H1 (cell line): Measurements from ENCODE around the gene FOXK1. TPM values are rescaled to one million over a fixed set of nuclear protein-coding genes. Genes with fewer than 3 reads are reported as not detected.

ENCODE experiments used
- CTCF ChIA-PET: fragments of 300-600 bp; sonication (Branson Sonifier 250); formaldehyde crosslinking; loops from one replicate; lab custom pipeline; 2021; ENCODE audit not compliant: partially characterized antibody; lab: Charles Lee
- POLR2A ChIA-PET: fragments of 300-600 bp; sonication (Branson Sonifier 250); formaldehyde crosslinking; loops from one replicate; lab custom pipeline; 2021; ENCODE audit warnings: inconsistent platforms; ENCODE audit not compliant: partially characterized antibody; lab: Charles Lee
- DNase-seq, 2 experiments: peaks; one replicate each; pipeline versions ENCODE4 v3.0.0 to v3.0.0-alpha.2; 2010 to 2022; ENCODE audit warnings: low spot score in 2 of 2, low read depth in 1 of 2, mixed read lengths in 1 of 2
- FAIRE-seq: peaks from 2 replicates; lab custom pipeline; 2011; peaks lifted over from hg19 to GRCh38; lab: Jason Lieb, UNC
- H2AFZ ChIP-seq: 2 replicates; pipeline ENCODE4 v1.8.1; 2012; ENCODE audit warnings: low read length, inconsistent platforms
- H2AK5ac ChIP-seq: 2 replicates; pipeline ENCODE4 v1.6.1; 2013; ENCODE audit warnings: low read depth, low read length
- H2BK120ac ChIP-seq: replicated peaks from 2 replicates; pipeline ENCODE3; 2013; ENCODE audit warnings: low read depth, low read length, inconsistent platforms
- H2BK12ac ChIP-seq: 2 replicates; pipeline ENCODE4 v1.6.1; 2013; ENCODE audit warnings: low read depth, low read length
- H2BK15ac ChIP-seq: 2 replicates; pipeline ENCODE4 v1.6.1; 2013; ENCODE audit warnings: low read length
- H2BK20ac ChIP-seq: 2 replicates; pipeline ENCODE4 v1.6.1; 2013; ENCODE audit warnings: low read length
- H2BK5ac ChIP-seq: 2 replicates; pipeline ENCODE4 v1.6.1; 2013; ENCODE audit warnings: low read depth, low read length
- H3K14ac ChIP-seq: 2 replicates; pipeline ENCODE4 v1.6.1; 2013; ENCODE audit warnings: inconsistent platforms; ENCODE audit not compliant: insufficient read length
- H3K18ac ChIP-seq: 2 replicates; pipeline ENCODE4 v1.6.1; 2013; ENCODE audit warnings: low read length; ENCODE audit errors: extremely low read depth
- H3K23ac ChIP-seq: 2 replicates; pipeline ENCODE4 v1.6.1; 2013; ENCODE audit warnings: inconsistent platforms; ENCODE audit not compliant: insufficient read length
- H3K23me2 ChIP-seq: 2 replicates; pipeline ENCODE4 v1.6.1; 2013; ENCODE audit warnings: low read depth, low read length
- H3K27ac ChIP-seq: 2 replicates; pipeline ENCODE4 v1.6.1; 2011; ENCODE audit warnings: low read depth, low read length, inconsistent platforms
- H3K27me3 ChIP-seq, 4 experiments: replicated peaks in 1 of 4; 1 replicate in 1 of 4; 2 replicates in 3 of 4; pipeline versions ENCODE4 v1.6.1 to v1.8.1; 2011 to 2013; ENCODE audit warnings: low read length in 3 of 4, mild to moderate bottlenecking in 3 of 4, inconsistent platforms in 2 of 4, mixed read lengths in 2 of 4, moderate library complexity in 1 of 4; ENCODE audit not compliant: control insufficient read depth in 3 of 4, insufficient read depth in 3 of 4; ENCODE audit errors: extremely low read depth in 1 of 4
- H3K36me3 ChIP-seq, 4 experiments: 2 replicates each; pipeline versions ENCODE4 v1.6.1 to v1.8.1; 2011 to 2013; ENCODE audit warnings: mild to moderate bottlenecking in 4 of 4, low read length in 3 of 4, moderate library complexity in 2 of 4, control low read depth in 1 of 4, inconsistent platforms in 1 of 4; ENCODE audit not compliant: insufficient read depth in 4 of 4, control insufficient read depth in 2 of 4
- H3K4ac ChIP-seq: replicated peaks from 2 replicates; pipeline ENCODE3; 2013; ENCODE audit warnings: low read length, low read depth, mixed read lengths, inconsistent platforms; ENCODE audit not compliant: insufficient read length
- H3K4me1 ChIP-seq, 4 experiments: replicated peaks in 1 of 4; 1 replicate in 1 of 4; 2 replicates in 3 of 4; pipeline versions ENCODE4 v1.6.1 to v1.8.1; 2011 to 2013; ENCODE audit warnings: low read length in 3 of 4, inconsistent platforms in 2 of 4, mixed read lengths in 1 of 4; ENCODE audit not compliant: insufficient read depth in 4 of 4, control insufficient read depth in 3 of 4
- H3K4me2 ChIP-seq, 2 experiments: 2 replicates each; pipeline versions ENCODE4 v1.6.1 to v1.8.1; 2011 to 2013; ENCODE audit warnings: low read depth in 2 of 2, low read length in 2 of 2, control low read depth in 1 of 2, inconsistent platforms in 1 of 2, mild to moderate bottlenecking in 1 of 2; ENCODE audit not compliant: insufficient read depth in 1 of 2
- H3K4me3 ChIP-seq, 4 experiments: fragments of 200-600, 300-600 bp in 1 of 4; sonication (generic), shearing (Covaris generic), sonication (Bioruptor Twin) in 1 of 4; 2 replicates each; pipeline versions ENCODE4 v1.5.1 to v1.8.1; 2011 to 2016; ENCODE audit warnings: low read length in 4 of 4, low read depth in 3 of 4, control low read depth in 2 of 4, inconsistent platforms in 2 of 4, mild to moderate bottlenecking in 2 of 4, mixed read lengths in 1 of 4, moderate library complexity in 1 of 4; ENCODE audit not compliant: insufficient read depth in 2 of 4; ENCODE audit errors: extremely low read depth in 1 of 4
- H3K56ac ChIP-seq: replicated peaks from 2 replicates; pipeline ENCODE3; 2013; ENCODE audit warnings: low read depth, mild to moderate bottlenecking, mixed read lengths, low read length, inconsistent platforms; ENCODE audit not compliant: insufficient read length
- H3K79me1 ChIP-seq: 2 replicates; pipeline ENCODE4 v1.6.1; 2013; ENCODE audit warnings: low read depth, low read length, control low read depth
- H3K79me2 ChIP-seq, 2 experiments: 2 replicates each; pipeline versions ENCODE4 v1.6.1 to v1.8.1; 2012 to 2013; ENCODE audit warnings: low read length in 2 of 2, mild to moderate bottlenecking in 2 of 2, inconsistent platforms in 1 of 2; ENCODE audit not compliant: insufficient read depth in 2 of 2, control insufficient read depth in 1 of 2
- H3K9ac ChIP-seq, 4 experiments: replicated peaks in 1 of 4; 1 replicate in 1 of 4; 2 replicates in 3 of 4; pipeline versions ENCODE4 v1.6.1 to v1.8.1; 2011 to 2013; ENCODE audit warnings: low read depth in 3 of 4, low read length in 3 of 4, control low read depth in 2 of 4, mild to moderate bottlenecking in 2 of 4, moderate library complexity in 2 of 4, inconsistent platforms in 1 of 4; ENCODE audit errors: extremely low read depth in 1 of 4
- H3K9me3 ChIP-seq, 2 experiments: 2 replicates each; pipeline versions ENCODE4 v1.6.1 to v1.8.1; 2012 to 2013; ENCODE audit warnings: mild to moderate bottlenecking in 2 of 2, moderate library complexity in 2 of 2, control low read depth in 1 of 2, inconsistent platforms in 1 of 2, low read depth in 1 of 2, low read length in 1 of 2, mixed read lengths in 1 of 2; ENCODE audit not compliant: insufficient read depth in 2 of 2
- H4K20me1 ChIP-seq, 2 experiments: replicated peaks in 1 of 2; 2 replicates each; pipeline versions ENCODE3 to v1.8.1; 2011 to 2013; ENCODE audit warnings: inconsistent platforms in 2 of 2, low read length in 2 of 2, mild to moderate bottlenecking in 1 of 2; ENCODE audit not compliant: insufficient read depth in 2 of 2, control insufficient read depth in 1 of 2
- H4K5ac ChIP-seq: 2 replicates; pipeline ENCODE4 v1.6.1; 2013; ENCODE audit warnings: low read length, low read depth, mixed read lengths, inconsistent platforms; ENCODE audit not compliant: insufficient read length
- H4K8ac ChIP-seq: 2 replicates; pipeline ENCODE4 v1.8.0; 2013; ENCODE audit warnings: mild to moderate bottlenecking, moderate library complexity, low read length, inconsistent platforms; ENCODE audit not compliant: insufficient read depth; ENCODE audit errors: extremely low read depth
- H4K91ac ChIP-seq: replicated peaks from 2 replicates; pipeline ENCODE3; 2013; ENCODE audit warnings: low read length, mixed read lengths, inconsistent platforms; ENCODE audit not compliant: insufficient read length
- CEBPB ChIP-seq: IDR thresholded peaks from 2 replicates; pipeline ENCODE4 v1.6.1; 2012; ENCODE audit warnings: low read depth, low read length
- KDM4A ChIP-seq: IDR thresholded peaks from one replicate; pipeline ENCODE4 v1.7.1; 2012; ENCODE audit warnings: low read depth, mild to moderate bottlenecking, moderate library complexity, low read length, inconsistent platforms; ENCODE audit not compliant: severe bottlenecking
- MAFK ChIP-seq: IDR thresholded peaks from 2 replicates; pipeline ENCODE4 v1.6.1; 2012; ENCODE audit warnings: low read depth, mild to moderate bottlenecking, improper control_type of control experiment, low read length
- RNF2 ChIP-seq: fragments of 200-900, 300-1000 bp; sonication (generic); IDR thresholded peaks from 2 replicates; pipeline ENCODE4 v1.7.1; 2016; ENCODE audit warnings: borderline replicate concordance, low read depth, mild to moderate bottlenecking, antibody characterized with exemption, low read length; ENCODE audit not compliant: poor library complexity, severe bottlenecking; ENCODE audit errors: missing control alignments
- RXRA ChIP-seq: IDR thresholded peaks from 2 replicates; pipeline ENCODE4 v1.6.1; 2011; ENCODE audit warnings: low read depth, mild to moderate bottlenecking, low read length, moderate library complexity; ENCODE audit not compliant: insufficient read depth
- SAP30 ChIP-seq: fragments of 300-600 bp; sonication (generic); IDR thresholded peaks from 2 replicates; pipeline ENCODE4 v1.7.1; 2012; ENCODE audit warnings: low read length, moderate library complexity, mild to moderate bottlenecking, inconsistent platforms; ENCODE audit not compliant: insufficient read depth, insufficient replicate concordance
- SIRT6 ChIP-seq: IDR thresholded peaks from one replicate; pipeline ENCODE4 v1.7.1; 2012; ENCODE audit warnings: low read length, inconsistent platforms
- SIX5 ChIP-seq: IDR thresholded peaks from 2 replicates; pipeline ENCODE4 v1.6.1; 2011; ENCODE audit warnings: mild to moderate bottlenecking, low read depth, low read length
- SP4 ChIP-seq: IDR thresholded peaks from 2 replicates; pipeline ENCODE4 v1.6.1; 2012; ENCODE audit warnings: low read length, inconsistent platforms
- TBP ChIP-seq: IDR thresholded peaks from 2 replicates; pipeline ENCODE4 v1.6.1; 2011; ENCODE audit warnings: low read depth, low read length, improper control_type of control experiment
- WGBS, 2 experiments: shearing (Covaris generic) in 1 of 2; methylation state at CpG; one replicate each; pipeline versions ENCODE4 v1.1.6 to v1.1.7; 2013 to 2015; ENCODE audit warnings: low lambda C conversion rate in 2 of 2, mixed read lengths in 2 of 2, inconsistent platforms in 1 of 2, low coverage in 1 of 2, missing lambda C conversion rate in 1 of 2; ENCODE audit not compliant: insufficient replicate concordance in 2 of 2, insufficient coverage in 1 of 2, insufficient read length in 1 of 2; ENCODE audit errors: extremely low coverage in 1 of 2, missing lambda C conversion rate in 1 of 2; 5-methylcytosine and 5-hydroxymethylcytosine counted together
- polyA plus RNA-seq, 7 experiments: library from polyadenylated mRNA; depleted of rRNA in 3 of 7; stranded (reverse) in 5 of 7; unstranded in 2 of 7; fragments of >200 nt in 5 of 7; fragments of 200-250 nt in 2 of 7; gene quantifications; 1 replicate in 5 of 7; 2 replicates in 1 of 7; 4 replicates in 1 of 7; pipeline versions ENCODE4 v1.2.1 to v1.2.3, GENCODE V29; 2011 to 2013; ENCODE audit warnings: missing spikeins in 2 of 7, mixed read lengths in 2 of 7
- total RNA-seq: library from RNA; stranded (reverse); fragmentation: NEBNext Ultra II Directional; extraction: Animal tissue kit (Norgen Biotek cat#: 25700); gene quantifications from 2 replicates; pipeline ENCODE4 v1.2.1, GENCODE V29; 2021
- TF ChIP-seq, protein P1 (sequence below): IDR thresholded peaks from 2 replicates; pipeline ENCODE4 v1.6.1; 2012; ENCODE audit warnings: inconsistent platforms

FOXK1 gene
- total and polyA plus RNA-seq, 2 of the 8 experiments (the other 6 are each of a cell fraction or from before 2014, with no cell fraction given) = 2.0 to 8.5 TPM

DNA sequence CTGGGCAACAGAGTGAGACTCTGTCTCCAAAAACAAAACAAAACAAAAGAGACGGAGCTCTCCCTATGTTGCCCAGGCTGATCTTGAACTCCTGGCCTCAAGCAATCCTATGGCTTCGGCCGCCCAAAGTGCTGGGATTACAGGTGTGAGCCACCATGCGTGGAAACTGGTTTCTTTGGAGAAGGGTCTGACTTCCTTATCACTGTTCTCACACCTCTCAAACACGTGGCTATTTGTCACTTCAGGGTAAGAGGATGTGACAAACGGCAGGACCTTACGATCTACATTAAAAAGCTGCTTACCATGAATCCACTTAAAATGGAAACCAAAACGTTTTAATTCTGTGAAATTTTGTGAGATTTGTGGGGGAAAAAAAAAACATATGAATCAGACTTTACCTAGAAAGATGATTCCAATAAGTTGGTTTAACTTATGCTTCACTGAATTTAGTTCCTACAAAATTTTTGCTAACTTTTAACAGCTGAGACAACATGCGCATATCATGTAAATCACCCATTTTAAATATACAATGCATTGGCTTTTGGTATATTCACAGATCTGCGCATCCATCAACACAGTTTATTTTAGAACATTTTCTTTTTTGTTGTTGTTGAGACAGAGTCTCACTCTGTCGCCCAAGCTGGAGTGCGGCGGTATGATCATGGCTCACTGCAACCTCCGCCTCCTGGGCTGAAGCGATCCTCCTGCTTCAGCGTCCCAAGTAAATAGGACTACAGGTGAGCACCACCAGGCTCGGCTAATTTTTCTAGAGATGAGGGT, 18.7 kb upstream of the FOXK1 start:
- no peak overlapping the region for H3K23ac ChIP-seq
- no peaks in the 10 kb centered on the region for H4K20me1 ChIP-seq
- no peaks in the 10 kb centered on the region for H3K27me3 ChIP-seq
- ChIA-PET CTCF (interaction anchor here (1.6 to 2.1 kb wide), 2 partner anchors 9 to 22 kb away, joined by 4 to 7 read pairs; no protein-coding TSS in a partner anchor), POLR2A (interaction anchor here (0.6 kb wide), 1 partner anchor 1375 kb away, joined by 3 read pairs; no protein-coding TSS in a partner anchor)
- no peak overlapping the region for H3K4me3 ChIP-seq
- no peak overlapping the region for H3K27ac ChIP-seq
- no peak overlapping the region for H2AK5ac ChIP-seq
- H3K4me2 ChIP-seq = no peak overlapping the region
- H3K56ac ChIP-seq = no peak overlapping the region
- no peak overlapping the region for H2BK120ac ChIP-seq
- no peaks in the 10 kb centered on the region; a peak in 1 of 7 replicates for H3K4me1 ChIP-seq
- no peak overlapping the region for H3K4ac ChIP-seq
- H2BK15ac ChIP-seq = no peak overlapping the region
- no peaks in the 10 kb centered on the region for H3K36me3 ChIP-seq
- H4K8ac ChIP-seq = no peak overlapping the region
- no peak overlapping the region for H3K9ac ChIP-seq
- H2AFZ ChIP-seq = no peak overlapping the region
- DNase-seq = no peak
- peaks cover 34 to 51% of the 10 kb centered on the region in 2 experiments for H3K9me3 ChIP-seq
- H2BK20ac ChIP-seq = no peak overlapping the region
- WGBS, 2 experiments = 83% methylated on average over 17 of the region's 17 CpGs; no CpG with 5 or more reads in 1 of the 2 experiments
- H3K14ac ChIP-seq = no peak overlapping the region
- H3K79me1 ChIP-seq = no peaks in the 10 kb centered on the region
- H2BK12ac ChIP-seq = no peak overlapping the region
- no peaks in the 10 kb centered on the region for H3K23me2 ChIP-seq
- no peak overlapping the region for H2BK5ac ChIP-seq
- no peak overlapping the region for H4K5ac ChIP-seq
- H4K91ac ChIP-seq = no peak overlapping the region
- no peak overlapping the region for H3K18ac ChIP-seq
- no peaks in the 10 kb centered on the region for H3K79me2 ChIP-seq
- FAIRE-seq = no peak
- TF ChIP-seq, protein P1, sequence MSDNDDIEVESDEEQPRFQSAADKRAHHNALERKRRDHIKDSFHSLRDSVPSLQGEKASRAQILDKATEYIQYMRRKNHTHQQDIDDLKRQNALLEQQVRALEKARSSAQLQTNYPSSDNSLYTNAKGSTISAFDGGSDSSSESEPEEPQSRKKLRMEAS = no peak
- no peak for TF ChIP-seq SP4
- TF ChIP-seq TBP = no peak
- no peak for TF ChIP-seq MAFK
- TF ChIP-seq SIRT6 = no peak
- TF ChIP-seq KDM4A = no peak
- TF ChIP-seq RNF2 = no peak
- TF ChIP-seq RXRA = no peak
- TF ChIP-seq SIX5 = no peak
- no peak for TF ChIP-seq SAP30
- TF ChIP-seq CEBPB = no peak
